ENCODE results near the gene RIC8B.

- TF ChIP-seq CTCF (IDR thresholded peaks at IDR 0.05), result no peak
- no peak for TF ChIP-seq POLR2A (IDR thresholded peaks at IDR 0.05)
Observed at GRCh38 chr12:106900554-106900953, 126.1 kb downstream of the RIC8B start.

Measured in transverse colon (tissue), 3 donors.